NT2/D1 (cell line): ENCODE results near the gene LPP.

Source experiments
- DNase-seq: peaks from one replicate; pipeline ENCODE4 v3.0.0-alpha.2; 2011; ENCODE audit warnings: low read depth, low spot score
- H3K27me3 ChIP-seq: 2 replicates; pipeline ENCODE4 v1.6.0; 2011; ENCODE audit warnings: mild to moderate bottlenecking; ENCODE audit not compliant: insufficient read length, insufficient read depth
- H3K36me3 ChIP-seq: 2 replicates; pipeline ENCODE4 v1.6.1; 2011; ENCODE audit warnings: mild to moderate bottlenecking, low read length, mixed read lengths; ENCODE audit not compliant: insufficient read depth, insufficient read length
- H3K4me1 ChIP-seq: 2 replicates; pipeline ENCODE4 v1.5.1; 2011; ENCODE audit not compliant: insufficient read depth, insufficient read length
- H3K4me3 ChIP-seq: 2 replicates; pipeline ENCODE4 v1.5.1; 2011; ENCODE audit warnings: low read depth; ENCODE audit not compliant: insufficient read length
- H3K9ac ChIP-seq: 2 replicates; pipeline ENCODE4 v1.6.0; 2011; ENCODE audit warnings: low read depth; ENCODE audit not compliant: insufficient read length
- H3K9me3 ChIP-seq: 2 replicates; pipeline ENCODE4 v1.5.1; 2011; ENCODE audit warnings: mild to moderate bottlenecking, low read length; ENCODE audit not compliant: insufficient read depth
- SUZ12 ChIP-seq: IDR thresholded peaks from 2 replicates; pipeline ENCODE4 v1.6.1; 2011; ENCODE audit not compliant: insufficient read length, insufficient read depth; ENCODE audit errors: extremely low read depth
- YY1 ChIP-seq: IDR thresholded peaks from 2 replicates; pipeline ENCODE4 v1.6.1; 2011; ENCODE audit not compliant: insufficient read length, insufficient read depth
- ZNF274 ChIP-seq: IDR thresholded peaks from 2 replicates; pipeline ENCODE4 v1.6.1; 2011; ENCODE audit warnings: mild to moderate bottlenecking, low read depth, low read length

Gene LPP

DNA sequence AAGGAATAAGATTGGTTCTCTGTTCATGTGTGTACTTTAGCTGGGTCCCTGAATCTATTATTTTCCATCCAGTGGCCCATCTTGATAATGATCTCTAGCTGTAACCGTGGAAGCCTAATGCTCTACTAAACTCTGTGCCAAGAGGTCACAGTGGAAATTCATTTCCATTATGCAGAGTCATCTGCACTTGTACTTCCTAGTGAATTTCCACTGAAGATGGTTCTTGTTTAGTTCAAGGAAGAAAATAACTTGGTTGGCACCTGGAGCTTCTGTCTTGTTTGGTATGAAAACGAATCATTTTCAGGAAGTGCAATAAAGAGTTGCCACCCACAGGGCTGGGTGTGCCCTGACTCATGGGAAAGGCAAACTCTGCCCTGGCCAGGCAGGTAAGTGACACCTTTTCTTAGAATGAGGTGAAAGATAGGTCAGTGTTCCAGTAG lies 10.3 kb downstream of the LPP start:
- Histone ChIP-seq H3K9me3 (no peaks in the 10 kb centered on the region), H3K4me1 (no peaks in the 10 kb centered on the region), H3K27me3 (no peaks in the 10 kb centered on the region), H3K9ac (no peak overlapping the region), H3K36me3 (peaks cover 22% of the 10 kb centered on the region), H3K4me3 (no peak overlapping the region)
- TF ChIP-seq ZNF274 (no peak), YY1 (no peak), SUZ12 (no peak)
- no peak for DNase-seq

DNA sequence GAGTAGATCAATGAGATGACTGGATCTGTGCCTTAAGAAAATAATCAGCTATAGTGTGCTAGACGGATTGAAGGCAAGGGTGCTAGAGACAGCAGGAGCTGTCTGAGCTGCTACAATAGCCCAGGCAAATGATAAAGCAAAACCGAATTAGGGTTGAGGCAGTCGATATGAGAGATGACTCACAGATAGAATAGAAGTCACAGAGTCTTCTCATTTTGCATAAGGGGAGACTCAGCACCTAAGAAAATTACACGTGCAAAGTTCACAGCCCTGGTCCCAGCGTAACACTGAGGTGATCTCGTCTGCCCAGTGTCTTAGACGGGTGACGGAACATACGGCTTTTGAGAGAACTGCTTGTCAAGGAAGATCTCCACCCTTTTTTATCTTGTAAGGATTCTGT lies 11.6 kb downstream of the LPP start:
- H3K36me3 ChIP-seq = peaks cover 18% of the 10 kb centered on the region
- no peaks in the 10 kb centered on the region for H3K27me3 ChIP-seq
- H3K4me3 ChIP-seq = no peak overlapping the region
- no peaks in the 10 kb centered on the region for H3K9me3 ChIP-seq
- H3K4me1 ChIP-seq = no peaks in the 10 kb centered on the region
- DNase-seq = no peak
- H3K9ac ChIP-seq = no peak overlapping the region
- TF ChIP-seq YY1 (no peak), ZNF274 (no peak), SUZ12 (no peak)

DNA sequence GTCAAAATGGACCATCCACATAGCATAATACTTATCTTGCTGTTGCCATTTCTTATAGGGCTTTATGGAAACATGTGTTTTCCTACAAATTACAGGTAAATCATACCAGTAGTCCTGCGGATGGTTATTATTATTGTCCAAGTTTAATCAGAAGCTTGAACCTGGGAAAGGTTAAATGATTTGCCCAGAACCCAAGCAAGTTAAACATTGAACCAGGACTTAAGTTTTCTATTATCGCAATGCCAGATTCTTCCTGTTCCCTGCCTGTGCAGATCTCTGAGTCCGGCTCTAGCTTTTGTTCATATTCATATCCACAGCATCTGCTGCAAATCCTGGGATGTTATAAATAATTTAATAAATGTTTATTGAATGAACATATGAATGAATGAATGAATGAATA lies 12.5 kb downstream of the LPP start:
- peaks cover 16% of the 10 kb centered on the region for H3K36me3 ChIP-seq
- DNase-seq = no peak
- no peaks in the 10 kb centered on the region for H3K27me3 ChIP-seq
- no peaks in the 10 kb centered on the region for H3K4me1 ChIP-seq
- H3K4me3 ChIP-seq = no peak overlapping the region
- H3K9me3 ChIP-seq = no peaks in the 10 kb centered on the region
- TF ChIP-seq ZNF274 = no peak
- no peak for TF ChIP-seq SUZ12
- no peak for TF ChIP-seq YY1
- no peak overlapping the region for H3K9ac ChIP-seq

DNA sequence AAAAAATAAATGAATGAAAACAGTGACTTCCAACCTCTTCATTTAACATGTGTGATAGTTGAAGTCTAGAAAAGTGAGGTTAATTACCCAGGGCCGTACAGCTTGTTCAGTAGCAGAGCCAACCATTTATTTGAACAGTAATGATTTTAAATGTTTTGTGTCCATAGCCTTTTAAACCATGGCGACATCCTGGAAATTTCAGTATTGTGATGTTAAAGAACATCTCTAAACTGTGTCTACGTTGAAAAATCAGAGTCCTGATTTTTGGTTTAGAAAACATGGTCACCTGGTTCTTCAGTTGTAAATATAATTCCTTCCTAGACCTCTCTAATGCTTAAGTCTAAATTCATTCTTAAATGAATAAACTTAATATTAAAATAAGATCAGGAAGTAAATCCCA lies 14.2 kb downstream of the LPP start:
- no peaks in the 10 kb centered on the region for H3K4me1 ChIP-seq
- H3K36me3 ChIP-seq = peaks cover 12% of the 10 kb centered on the region
- no peaks in the 10 kb centered on the region for H3K9me3 ChIP-seq
- H3K9ac ChIP-seq = no peak overlapping the region
- DNase-seq = no peak
- no peaks in the 10 kb centered on the region for H3K27me3 ChIP-seq
- H3K4me3 ChIP-seq = no peak overlapping the region
- TF ChIP-seq YY1 (no peak), SUZ12 (no peak), ZNF274 (no peak)

DNA sequence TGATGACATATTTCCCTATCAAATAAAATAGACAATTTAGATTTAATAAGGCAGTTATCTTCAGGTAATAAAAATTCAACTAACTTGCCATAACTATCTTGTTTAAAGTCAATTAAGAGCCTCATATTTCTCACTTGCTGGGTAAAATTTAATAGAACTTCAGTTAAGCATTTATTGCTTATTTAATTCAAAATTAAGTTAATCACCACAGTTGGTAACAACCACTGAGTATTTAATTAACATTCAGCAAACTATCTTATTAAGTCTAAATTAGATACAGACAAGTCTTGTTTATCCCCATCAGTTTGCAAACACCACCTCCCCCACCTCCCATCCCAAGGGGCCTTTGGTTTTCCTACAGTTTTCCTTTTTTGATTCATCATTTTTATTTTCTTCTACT lies 14.7 kb downstream of the LPP start:
- Histone ChIP-seq H3K36me3 (peaks cover 14% of the 10 kb centered on the region), H3K27me3 (no peaks in the 10 kb centered on the region), H3K4me3 (no peak overlapping the region), H3K9me3 (no peaks in the 10 kb centered on the region), H3K4me1 (no peaks in the 10 kb centered on the region), H3K9ac (no peak overlapping the region)
- DNase-seq = no peak
- TF ChIP-seq YY1 (no peak), SUZ12 (no peak), ZNF274 (no peak)

DNA sequence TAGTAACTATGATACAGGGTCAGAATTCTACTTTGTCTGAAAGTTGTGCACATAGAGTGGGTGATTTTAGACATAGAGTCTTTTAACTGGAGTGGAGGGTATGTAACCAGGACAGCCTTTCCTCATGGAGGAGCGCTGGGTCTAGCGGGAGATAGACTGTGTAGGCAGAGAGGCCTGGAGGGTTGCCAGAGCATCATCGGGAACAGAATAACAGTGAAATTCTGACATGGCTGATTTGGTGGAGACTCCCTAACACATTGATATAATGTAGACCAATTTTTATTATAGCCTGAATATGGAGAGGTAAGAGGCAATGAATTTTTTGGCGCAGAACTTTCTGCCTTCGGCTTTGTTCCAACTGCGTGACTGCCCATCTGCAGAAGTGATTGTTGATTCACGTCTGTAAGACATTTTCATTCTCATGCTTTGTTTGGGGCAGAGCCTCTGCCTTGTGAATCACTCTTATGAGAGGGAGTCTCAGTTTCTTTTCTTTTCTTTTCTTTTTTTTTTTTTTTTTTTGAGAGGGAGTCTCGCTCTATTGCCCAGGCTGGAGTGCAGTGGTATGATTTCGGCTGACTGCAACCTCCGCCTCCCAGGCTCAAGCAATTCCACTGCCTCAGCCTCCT lies 16.0 kb downstream of the LPP start:
- Histone ChIP-seq H3K4me1 (no peaks in the 10 kb centered on the region), H3K9me3 (no peaks in the 10 kb centered on the region), H3K36me3 (peaks cover 27% of the 10 kb centered on the region), H3K4me3 (no peak overlapping the region), H3K9ac (no peak overlapping the region), H3K27me3 (no peaks in the 10 kb centered on the region)
- no peak for TF ChIP-seq YY1
- no peak for TF ChIP-seq ZNF274
- no peak for TF ChIP-seq SUZ12
- DNase-seq = no peak

DNA sequence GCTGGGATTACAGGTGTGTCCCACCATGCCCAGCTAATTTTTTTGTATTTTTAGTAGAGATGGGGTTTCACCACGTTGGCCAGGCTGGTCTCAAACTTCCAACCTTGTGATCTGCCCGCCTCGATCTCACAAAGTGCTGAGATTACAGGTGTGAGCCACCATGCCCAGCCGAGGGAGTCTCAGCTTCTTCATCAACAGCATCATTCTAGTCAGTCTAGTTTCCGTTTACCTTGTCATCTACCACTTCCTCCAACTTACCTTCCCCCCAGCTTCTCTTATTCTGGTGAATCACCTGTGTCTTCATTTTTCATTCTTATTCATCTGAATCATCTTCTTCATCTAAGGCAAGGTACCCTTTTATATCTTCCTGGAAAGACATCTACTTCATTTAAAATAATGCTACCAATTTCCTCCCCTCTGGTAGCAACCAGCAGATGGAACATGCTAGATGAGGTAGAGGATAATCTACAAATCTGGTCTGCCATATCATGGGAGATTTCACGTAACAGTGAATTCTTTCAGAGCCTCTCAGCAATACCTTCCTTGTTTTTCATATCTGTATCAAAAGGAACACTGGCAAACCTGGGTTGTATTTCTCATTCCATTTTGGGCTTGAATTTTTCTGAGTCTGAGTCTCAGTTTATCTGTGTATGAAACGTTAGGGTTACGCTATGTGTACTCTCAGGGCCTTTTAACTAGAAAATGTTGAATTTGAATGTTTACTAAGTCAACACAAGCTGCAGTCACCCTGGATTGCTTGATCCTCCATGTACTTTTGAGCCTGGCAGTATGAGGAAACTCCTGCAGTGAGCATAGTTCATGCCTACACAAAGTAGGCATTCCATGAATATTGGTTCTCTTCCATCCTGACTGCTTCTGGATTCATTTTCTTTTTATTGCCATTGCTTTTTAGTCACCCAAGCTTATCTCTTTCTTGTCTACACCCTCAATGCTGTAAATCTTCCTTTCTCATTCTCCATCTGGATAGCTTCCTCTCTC lies 16.8 kb downstream of the LPP start:
- no peak for TF ChIP-seq YY1
- TF ChIP-seq ZNF274 = no peak
- no peak for TF ChIP-seq SUZ12
- Histone ChIP-seq H3K4me1 (no peaks in the 10 kb centered on the region), H3K36me3 (peaks cover 27% of the 10 kb centered on the region), H3K4me3 (no peak overlapping the region), H3K9ac (no peak overlapping the region), H3K9me3 (no peaks in the 10 kb centered on the region), H3K27me3 (no peaks in the 10 kb centered on the region)
- DNase-seq = no peak
